Endodermal cell (in vitro differentiated cells): ENCODE data around the gene FAM20A. TPM values are rescaled to one million over a fixed set of nuclear protein-coding genes. Genes with fewer than 3 reads are reported as not detected.
A peak's percentile ranks its signal among the peaks of the same experiment; 100 is the strongest.
"Not testable (repeated sequence)": the region's sequence is repeated elsewhere in the genome, so short reads cannot be mapped to it uniquely, and the experiment has no call there.

ENCODE experiments used
- DNase-seq: peaks from one replicate; pipeline ENCODE4 v3.0.0-alpha.2; 2017
- H3K27ac ChIP-seq: 2 replicates; pipeline ENCODE4 v1.5.1; 2013; ENCODE audit warnings: mild to moderate bottlenecking, low read depth, low read length, moderate library complexity
- H3K27me3 ChIP-seq: 2 replicates; pipeline ENCODE4 v1.6.1; 2013; ENCODE audit warnings: mild to moderate bottlenecking, low read length, moderate library complexity; ENCODE audit not compliant: insufficient read depth, control insufficient read depth, poor library complexity, severe bottlenecking
- H3K36me3 ChIP-seq: 2 replicates; pipeline ENCODE4 v1.7.0; 2013; ENCODE audit warnings: mild to moderate bottlenecking, low read length, moderate library complexity; ENCODE audit not compliant: control insufficient read depth, insufficient read depth
- H3K4me1 ChIP-seq: one replicate; pipeline ENCODE4 v1.7.0; 2013; ENCODE audit warnings: low read length; ENCODE audit not compliant: control insufficient read depth, insufficient read depth
- H3K4me3 ChIP-seq: 2 replicates; pipeline ENCODE4 v1.5.1; 2013; ENCODE audit warnings: mild to moderate bottlenecking, low read length, moderate library complexity
- H3K9ac ChIP-seq: 2 replicates; pipeline ENCODE4 v1.6.1; 2013; ENCODE audit warnings: mild to moderate bottlenecking, low read length, moderate library complexity; ENCODE audit not compliant: poor library complexity, severe bottlenecking; ENCODE audit errors: extremely low read depth
- H3K9me3 ChIP-seq: 2 replicates; pipeline ENCODE4 v1.6.1; 2013; ENCODE audit warnings: mild to moderate bottlenecking, low read length, moderate library complexity; ENCODE audit not compliant: control insufficient read depth
- H3K27ac Mint-ChIP-seq: 2 replicates; pipeline ENCODE4 v1.8.0; 2020; ENCODE audit warnings: mixed read lengths
- H3K27me3 Mint-ChIP-seq: 2 replicates; pipeline ENCODE4 v1.8.0; 2021; ENCODE audit warnings: mild to moderate bottlenecking, mixed read lengths; ENCODE audit not compliant: insufficient read depth
- H3K36me3 Mint-ChIP-seq: 2 replicates; pipeline ENCODE4 v1.8.0; 2020; ENCODE audit warnings: low read depth, mixed read lengths
- H3K4me1 Mint-ChIP-seq: 2 replicates; pipeline ENCODE4 v1.8.0; 2020; ENCODE audit warnings: mixed read lengths
- H3K4me3 Mint-ChIP-seq: 2 replicates; pipeline ENCODE4 v1.8.0; 2020; ENCODE audit warnings: mild to moderate bottlenecking, moderate library complexity, mixed read lengths
- H3K9me3 Mint-ChIP-seq: 2 replicates; pipeline ENCODE4 v1.8.0; 2020; ENCODE audit warnings: mild to moderate bottlenecking, mixed read lengths
- WGBS, 2 experiments: methylation state at CpG; one replicate each; pipeline versions ENCODE4 v1.1.5 to v1.1.7; 2013; ENCODE audit warnings: missing lambda C conversion rate in 2 of 2, mixed read lengths in 1 of 2; ENCODE audit not compliant: insufficient coverage in 1 of 2, insufficient read length in 1 of 2; 5-methylcytosine and 5-hydroxymethylcytosine counted together
- total RNA-seq, 2 donors: library from RNA; stranded (reverse); fragmentation: NEBNext Ultra II Directional in 1 of 2; extraction: Animal tissue kit (Norgen Biotek cat#: 25700) in 1 of 2; gene quantifications; 2 replicates in 1 of 2; 3 replicates in 1 of 2; pipeline ENCODE4 v1.2.1, GENCODE V29; 2021
- TF ChIP-seq, protein P1 (sequence below): fragments of 200-600 bp; sonication (generic); conservative IDR thresholded peaks from 2 replicates; pipeline ENCODE4 v1.5.0; 2021; ENCODE audit warnings: antibody characterized with exemption, mild to moderate bottlenecking

FAM20A gene
- total RNA-seq, 2 donors from 2014 or later = 58.7 to 74.3 TPM

- Histone ChIP-seq H3K9ac (no peak overlapping the region), H3K27me3 (no peaks in the 10 kb centered on the region), H3K36me3 (peaks cover 94% of the 10 kb centered on the region), H3K27ac (no peak overlapping the region), H3K9me3 (peaks cover 18% of the 10 kb centered on the region), H3K4me3 (no peak overlapping the region), H3K4me1 (peaks cover 5% of the 10 kb centered on the region)
- TF ChIP-seq, protein P1, sequence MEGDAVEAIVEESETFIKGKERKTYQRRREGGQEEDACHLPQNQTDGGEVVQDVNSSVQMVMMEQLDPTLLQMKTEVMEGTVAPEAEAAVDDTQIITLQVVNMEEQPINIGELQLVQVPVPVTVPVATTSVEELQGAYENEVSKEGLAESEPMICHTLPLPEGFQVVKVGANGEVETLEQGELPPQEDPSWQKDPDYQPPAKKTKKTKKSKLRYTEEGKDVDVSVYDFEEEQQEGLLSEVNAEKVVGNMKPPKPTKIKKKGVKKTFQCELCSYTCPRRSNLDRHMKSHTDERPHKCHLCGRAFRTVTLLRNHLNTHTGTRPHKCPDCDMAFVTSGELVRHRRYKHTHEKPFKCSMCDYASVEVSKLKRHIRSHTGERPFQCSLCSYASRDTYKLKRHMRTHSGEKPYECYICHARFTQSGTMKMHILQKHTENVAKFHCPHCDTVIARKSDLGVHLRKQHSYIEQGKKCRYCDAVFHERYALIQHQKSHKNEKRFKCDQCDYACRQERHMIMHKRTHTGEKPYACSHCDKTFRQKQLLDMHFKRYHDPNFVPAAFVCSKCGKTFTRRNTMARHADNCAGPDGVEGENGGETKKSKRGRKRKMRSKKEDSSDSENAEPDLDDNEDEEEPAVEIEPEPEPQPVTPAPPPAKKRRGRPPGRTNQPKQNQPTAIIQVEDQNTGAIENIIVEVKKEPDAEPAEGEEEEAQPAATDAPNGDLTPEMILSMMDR = no peak
- Mint-ChIP-seq H3K36me3 (peaks cover 83% of the 10 kb centered on the region), H3K27me3 (no peaks in the 10 kb centered on the region), H3K9me3 (peaks cover 20% of the 10 kb centered on the region), H3K27ac (peak overlapping the region; percentile 64), H3K4me1 (peaks cover 42% of the 10 kb centered on the region), H3K4me3 (no peak overlapping the region)
- no peak for DNase-seq
Observed at GRCh38 chr17:68522266-68522665, 78.9 kb downstream of the FAM20A start.

GRCh38 chr17:68519911-68520310, 81.3 kb downstream of the FAM20A start:
- Histone ChIP-seq H3K27me3 (no peaks in the 10 kb centered on the region), H3K9me3 (peaks cover 40% of the 10 kb centered on the region), H3K27ac (no peak overlapping the region), H3K36me3 (peaks cover 94% of the 10 kb centered on the region), H3K4me3 (no peak overlapping the region), H3K9ac (no peak overlapping the region), H3K4me1 (peaks cover 5% of the 10 kb centered on the region)
- TF ChIP-seq, protein P1 = no peak
- Mint-ChIP-seq H3K27ac (no peak overlapping the region), H3K4me1 (peaks cover 27% of the 10 kb centered on the region), H3K4me3 (no peak overlapping the region), H3K36me3 (peaks cover 82% of the 10 kb centered on the region), H3K27me3 (no peaks in the 10 kb centered on the region), H3K9me3 (peaks cover 31% of the 10 kb centered on the region)
- peak; percentile 8 for DNase-seq
- WGBS, 2 experiments = 94 to 100% methylated on average over 1 of the region's 1 CpG

GRCh38 chr17:68519051-68519450, 82.1 kb downstream of the FAM20A start:
- H3K27ac ChIP-seq, H3K27me3 Mint-ChIP-seq, H3K4me3 ChIP-seq, H3K9ac ChIP-seq, H3K4me3 Mint-ChIP-seq, H3K4me1 ChIP-seq, H3K27me3 ChIP-seq, H3K27ac Mint-ChIP-seq: not testable (repeated sequence)
- H3K36me3 ChIP-seq = peaks cover 88% of the 10 kb centered on the region
- peaks cover 77% of the 10 kb centered on the region for H3K36me3 Mint-ChIP-seq
- peaks cover 31% of the 10 kb centered on the region for H3K9me3 Mint-ChIP-seq
- peaks cover 35% of the 10 kb centered on the region for H3K4me1 Mint-ChIP-seq
- peak; percentile 20 for DNase-seq
- peaks cover 40% of the 10 kb centered on the region for H3K9me3 ChIP-seq
- 92 to 100% methylated on average over 2 to 3 of the region's 3 CpGs for WGBS, 2 experiments
